Measurements from ENCODE around the gene CEP89. TPM values are rescaled to one million over a fixed set of nuclear protein-coding genes. Genes with fewer than 3 reads are reported as not detected.

Gene CEP89
- total and polyA plus RNA-seq, 2 of the 4 experiments (the other 2 are of a cell fraction), result 7.2 to 17.4 TPM

DNA sequence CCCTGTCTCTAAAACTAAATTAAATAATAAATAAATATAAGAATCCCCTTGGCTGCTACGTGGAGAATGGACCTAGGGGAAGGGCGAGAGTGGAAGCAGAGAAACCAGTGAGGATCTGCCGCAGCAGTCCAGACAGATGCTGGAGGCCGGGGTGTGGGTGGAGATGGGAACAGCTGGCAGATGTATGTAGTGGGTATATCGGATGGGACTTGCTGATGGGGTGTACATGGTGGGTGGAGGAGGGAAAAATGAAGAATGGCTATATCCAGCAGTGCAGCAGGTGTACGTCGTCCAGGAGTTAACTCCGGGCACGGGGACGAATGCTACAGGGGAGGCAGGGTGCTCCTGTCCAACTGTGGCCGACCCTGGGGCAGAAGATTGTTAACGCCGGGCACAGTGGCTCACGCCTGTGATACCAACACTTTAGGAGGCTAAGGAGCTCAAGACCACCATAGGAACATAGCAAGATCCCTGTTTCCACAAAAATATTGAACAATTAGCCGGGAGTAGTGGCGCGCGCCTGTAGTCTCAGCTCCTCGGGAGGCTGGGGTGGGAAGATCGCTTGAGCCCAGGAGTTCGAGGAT is 654 bp downstream of the CEP89 start:
- ATAC-seq (ENCODE audit: low read depth), result peak; percentile 10
- TF ChIP-seq, protein P1, sequence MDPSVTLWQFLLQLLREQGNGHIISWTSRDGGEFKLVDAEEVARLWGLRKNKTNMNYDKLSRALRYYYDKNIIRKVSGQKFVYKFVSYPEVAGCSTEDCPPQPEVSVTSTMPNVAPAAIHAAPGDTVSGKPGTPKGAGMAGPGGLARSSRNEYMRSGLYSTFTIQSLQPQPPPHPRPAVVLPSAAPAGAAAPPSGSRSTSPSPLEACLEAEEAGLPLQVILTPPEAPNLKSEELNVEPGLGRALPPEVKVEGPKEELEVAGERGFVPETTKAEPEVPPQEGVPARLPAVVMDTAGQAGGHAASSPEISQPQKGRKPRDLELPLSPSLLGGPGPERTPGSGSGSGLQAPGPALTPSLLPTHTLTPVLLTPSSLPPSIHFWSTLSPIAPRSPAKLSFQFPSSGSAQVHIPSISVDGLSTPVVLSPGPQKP (IDR thresholded peaks at IDR 0.05; ENCODE audit: borderline replicate concordance, low read depth, low read length), result no peak
- TF ChIP-seq MAZ (IDR thresholded peaks at IDR 0.05; ENCODE audit: borderline replicate concordance, low read depth, low read length), result no peak
- no peak for TF ChIP-seq CEBPB (IDR thresholded peaks at IDR 0.05; ENCODE audit: low read depth, low read length)
- TF ChIP-seq BHLHE40 (IDR thresholded peaks at IDR 0.05; ENCODE audit: low read depth, low read length), result no peak
- TF ChIP-seq, protein P2, sequence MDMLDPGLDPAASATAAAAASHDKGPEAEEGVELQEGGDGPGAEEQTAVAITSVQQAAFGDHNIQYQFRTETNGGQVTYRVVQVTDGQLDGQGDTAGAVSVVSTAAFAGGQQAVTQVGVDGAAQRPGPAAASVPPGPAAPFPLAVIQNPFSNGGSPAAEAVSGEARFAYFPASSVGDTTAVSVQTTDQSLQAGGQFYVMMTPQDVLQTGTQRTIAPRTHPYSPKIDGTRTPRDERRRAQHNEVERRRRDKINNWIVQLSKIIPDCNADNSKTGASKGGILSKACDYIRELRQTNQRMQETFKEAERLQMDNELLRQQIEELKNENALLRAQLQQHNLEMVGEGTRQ (IDR thresholded peaks at IDR 0.05; ENCODE audit: low read depth, low read length), result no peak
- TF ChIP-seq POLR2A (IDR thresholded peaks at IDR 0.05; ENCODE audit: low read depth, low read length), result no peak
- no peak for TF ChIP-seq MXI1 (IDR thresholded peaks at IDR 0.05; ENCODE audit: borderline replicate concordance, low read depth, low read length)
- no peak for TF ChIP-seq NFE2L2 (IDR thresholded peaks at IDR 0.05; ENCODE audit: low read depth, low read length)
- TF ChIP-seq CHD1 (IDR thresholded peaks at IDR 0.05; ENCODE audit: low read depth, low read length), result no peak
- TF ChIP-seq MAFK (IDR thresholded peaks at IDR 0.05; ENCODE audit: low read depth, low read length), result no peak
- TF ChIP-seq RFX5 (IDR thresholded peaks at IDR 0.05; ENCODE audit: low read depth, low read length), result no peak
- POLR2A ChIA-PET (ENCODE audit: unreplicated experiment), result interaction anchor here (0.7 kb wide), 1 partner anchor 411 kb away, joined by 12 read pairs; no protein-coding TSS in a partner anchor

More for the DNA sequence above, 654 bp downstream of the CEP89 start:
- no peak overlapping the region for H2BK15ac ChIP-seq (ENCODE audit: low read depth, low read length)
- H2AK9ac ChIP-seq (replicated peaks; ENCODE audit: low read depth, low read length, poor library complexity), result peak overlapping the region; percentile 90
- H3K36me3 ChIP-seq (ENCODE audit: control insufficient read depth, insufficient read depth, low read length), result peaks cover 5% of the 10 kb centered on the region; the same call in 1 of the 2 replicates
- no peak overlapping the region for H2BK120ac ChIP-seq (ENCODE audit: low read depth, low read length)
- H2AK5ac ChIP-seq (ENCODE audit: low read depth, low read length), result peak overlapping the region; percentile 87
- peak overlapping the region; percentile 25 to 53; a peak in 2 of 4 replicates for H4K8ac ChIP-seq (ENCODE audit: low read depth in 2 of 2, low read length in 2 of 2)
- H2BK20ac ChIP-seq (ENCODE audit: low read depth, low read length), result no peak overlapping the region
- BruUV-seq (replicated peaks), result TSS peak; percentile 71
- peak overlapping the region; percentile 72 for H4K91ac ChIP-seq (ENCODE audit: insufficient read depth, low read depth, low read length)
- H3K4me3 ChIP-seq (ENCODE audit: insufficient read depth, low read depth, low read length), result peak overlapping the region; percentile 75
- peak overlapping the region; percentile 54 for H3K9ac ChIP-seq (ENCODE audit: low read depth, low read length)
- no peaks in the 10 kb centered on the region for H3K27me3 ChIP-seq (ENCODE audit: control insufficient read depth, insufficient read depth, low read length)
- CTCF ChIA-PET, result interaction anchor here (0.7 kb wide), 1 partner anchor 22 kb away, joined by 3 read pairs; no protein-coding TSS in a partner anchor
- DNase-seq, result no peak
- peak overlapping the region; percentile 18; the same call in 1 of the 2 replicates for H3K27ac ChIP-seq (ENCODE audit: insufficient read depth, low read length)
- dilution Hi-C loops (cut with HindIII; ENCODE audit: low sequenced_read_pairs, unreplicated experiment), result no loop called here
- H3K14ac ChIP-seq (replicated peaks; ENCODE audit: low read depth, low read length), result peak overlapping the region; percentile 70; the same call in 1 of the 2 replicates
- no peaks in the 10 kb centered on the region; the same call in 1 of the 2 replicates for H3K9me1 ChIP-seq (ENCODE audit: insufficient read depth, low read length)
- intact Hi-C loops (cut with micrococcal nuclease), result loop anchor here (5.0 kb wide), 2 partner anchors 206 to 279 kb away; partner anchors contain the start of gene NUDT19
- peak overlapping the region; percentile 79 for H3K23ac ChIP-seq (ENCODE audit: low read depth, low read length)
- no peak overlapping the region for H2BK5ac ChIP-seq (ENCODE audit: low read depth, low read length, poor library complexity, severe bottlenecking)
- no peaks in the 10 kb centered on the region for H4K20me1 ChIP-seq (ENCODE audit: insufficient read depth, low read length)
- H3K56ac ChIP-seq (ENCODE audit: extremely low read depth, insufficient read depth, low read length), result 0 out of 2 replicates have a peak overlapping the region, but pooled peaks have one; percentile 1
- 52% methylated on average over 5 of the region's 21 CpGs; no CpG with 5 or more reads in 1 of the 2 experiments for WGBS, 2 experiments (ENCODE audit: extremely low coverage in 2 of 2, insufficient read length in 1 of 2)
- peak overlapping the region; percentile 50; the same call in 1 of the 2 replicates for H4K5ac ChIP-seq (ENCODE audit: low read depth, low read length)
- peaks cover 18 to 42% of the 10 kb centered on the region in 2 experiments for H3K79me1 ChIP-seq (ENCODE audit: low read depth in 1 of 2, low read length in 2 of 2)
- H3K4me2 ChIP-seq (ENCODE audit: low read depth, low read length), result peak overlapping the region; percentile 82
- in situ Hi-C loops (cut with MboI; ENCODE audit: low sequenced_read_pairs), result no loop called here
- H3K4ac ChIP-seq (ENCODE audit: low read depth, low read length), result peak overlapping the region; percentile 71
- H3K4me1 ChIP-seq (ENCODE audit: control insufficient read depth, insufficient read depth, low read length), result no peaks in the 10 kb centered on the region
- no peak overlapping the region for H3K18ac ChIP-seq (ENCODE audit: low read depth, low read length)
- no peaks in the 10 kb centered on the region for H3K9me3 ChIP-seq (ENCODE audit: control insufficient read depth, insufficient read depth, low read length)
- H2AFZ ChIP-seq (replicated peaks; ENCODE audit: low read length, poor library complexity), result peak overlapping the region; percentile 72

All from IMR-90 (cell line).